ENCODE measurements around the gene FAM120A.

- TF ChIP-seq, protein P1, sequence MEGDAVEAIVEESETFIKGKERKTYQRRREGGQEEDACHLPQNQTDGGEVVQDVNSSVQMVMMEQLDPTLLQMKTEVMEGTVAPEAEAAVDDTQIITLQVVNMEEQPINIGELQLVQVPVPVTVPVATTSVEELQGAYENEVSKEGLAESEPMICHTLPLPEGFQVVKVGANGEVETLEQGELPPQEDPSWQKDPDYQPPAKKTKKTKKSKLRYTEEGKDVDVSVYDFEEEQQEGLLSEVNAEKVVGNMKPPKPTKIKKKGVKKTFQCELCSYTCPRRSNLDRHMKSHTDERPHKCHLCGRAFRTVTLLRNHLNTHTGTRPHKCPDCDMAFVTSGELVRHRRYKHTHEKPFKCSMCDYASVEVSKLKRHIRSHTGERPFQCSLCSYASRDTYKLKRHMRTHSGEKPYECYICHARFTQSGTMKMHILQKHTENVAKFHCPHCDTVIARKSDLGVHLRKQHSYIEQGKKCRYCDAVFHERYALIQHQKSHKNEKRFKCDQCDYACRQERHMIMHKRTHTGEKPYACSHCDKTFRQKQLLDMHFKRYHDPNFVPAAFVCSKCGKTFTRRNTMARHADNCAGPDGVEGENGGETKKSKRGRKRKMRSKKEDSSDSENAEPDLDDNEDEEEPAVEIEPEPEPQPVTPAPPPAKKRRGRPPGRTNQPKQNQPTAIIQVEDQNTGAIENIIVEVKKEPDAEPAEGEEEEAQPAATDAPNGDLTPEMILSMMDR (IDR thresholded peaks at IDR 0.05 in 4 of 5, conservative IDR thresholded peaks at IDR 0.05 in 1 of 5) = no peak
- no peak for TF ChIP-seq POLR2A (IDR thresholded peaks at IDR 0.05)
Observed at GRCh38 chr9:93446073-93446472, 5.4 kb upstream of the FAM120A start.
